Activated CD8-positive, alpha-beta T cell treated with anti-CD3 and anti-CD28 coated beads for 36 hours (primary cell): Measurements from ENCODE around the gene EGFR. TPM values are rescaled to one million over a fixed set of nuclear protein-coding genes. Genes with fewer than 3 reads are reported as not detected.

Source experiments
- ATAC-seq: fragments of 200-7000 bp; cut with Tn5 transposase; one replicate; pipeline ENCODE4 v1.10.0; 2021; ENCODE audit warnings: mild to moderate bottlenecking, moderate library complexity
- CTCF ChIA-PET: fragments of 350-600 bp; sonication (Branson Sonifier 250); formaldehyde crosslinking; loops from one replicate; lab custom pipeline; 2021; ENCODE audit warnings: antibody characterized with exemption; lab: Charles Lee
- POLR2A ChIA-PET: fragments of 350-600 bp; sonication (Branson Sonifier 250); formaldehyde crosslinking; loops from one replicate; lab custom pipeline; 2021; ENCODE audit warnings: antibody characterized with exemption; lab: Charles Lee
- DNase-seq: peaks from one replicate; pipeline ENCODE4 v3.0.0-alpha.2; 2020
- H3K27ac Mint-ChIP-seq: one replicate; pipeline ENCODE4 v1.8.0; 2021; ENCODE audit warnings: mild to moderate bottlenecking, mixed read lengths
- H3K27me3 Mint-ChIP-seq: one replicate; pipeline ENCODE4 v1.8.0; 2021; ENCODE audit warnings: mixed read lengths
- H3K36me3 Mint-ChIP-seq: one replicate; pipeline ENCODE4 v1.8.0; 2021; ENCODE audit warnings: low read depth, mixed read lengths
- H3K4me1 Mint-ChIP-seq: one replicate; pipeline ENCODE4 v1.8.0; 2021; ENCODE audit warnings: low read depth, mixed read lengths
- H3K4me3 Mint-ChIP-seq: one replicate; pipeline ENCODE4 v1.8.0; 2021; ENCODE audit warnings: mild to moderate bottlenecking, moderate library complexity, mixed read lengths
- H3K9me3 Mint-ChIP-seq: one replicate; pipeline ENCODE4 v1.8.0; 2021; ENCODE audit warnings: mixed read lengths
- intact Hi-C: fragments of 100-400 bp; cut with micrococcal nuclease; formaldehyde crosslinking; loops from one replicate; pipeline ENCODE4 v1.10.0; 2022
- total RNA-seq, 2 experiments: library from RNA; stranded (reverse); gene quantifications; one replicate each; pipeline ENCODE4 v1.2.3, GENCODE V29; 2021
- TF ChIP-seq, protein P1 (sequence below): fragments of 200-600 bp; IDR thresholded peaks from one replicate; pipeline ENCODE4 v1.8.0; 2022; ENCODE audit warnings: antibody characterized with exemption, mild to moderate bottlenecking

The EGFR gene
- total RNA-seq, 2 experiments from 2014 or later, result not detected

DNA sequence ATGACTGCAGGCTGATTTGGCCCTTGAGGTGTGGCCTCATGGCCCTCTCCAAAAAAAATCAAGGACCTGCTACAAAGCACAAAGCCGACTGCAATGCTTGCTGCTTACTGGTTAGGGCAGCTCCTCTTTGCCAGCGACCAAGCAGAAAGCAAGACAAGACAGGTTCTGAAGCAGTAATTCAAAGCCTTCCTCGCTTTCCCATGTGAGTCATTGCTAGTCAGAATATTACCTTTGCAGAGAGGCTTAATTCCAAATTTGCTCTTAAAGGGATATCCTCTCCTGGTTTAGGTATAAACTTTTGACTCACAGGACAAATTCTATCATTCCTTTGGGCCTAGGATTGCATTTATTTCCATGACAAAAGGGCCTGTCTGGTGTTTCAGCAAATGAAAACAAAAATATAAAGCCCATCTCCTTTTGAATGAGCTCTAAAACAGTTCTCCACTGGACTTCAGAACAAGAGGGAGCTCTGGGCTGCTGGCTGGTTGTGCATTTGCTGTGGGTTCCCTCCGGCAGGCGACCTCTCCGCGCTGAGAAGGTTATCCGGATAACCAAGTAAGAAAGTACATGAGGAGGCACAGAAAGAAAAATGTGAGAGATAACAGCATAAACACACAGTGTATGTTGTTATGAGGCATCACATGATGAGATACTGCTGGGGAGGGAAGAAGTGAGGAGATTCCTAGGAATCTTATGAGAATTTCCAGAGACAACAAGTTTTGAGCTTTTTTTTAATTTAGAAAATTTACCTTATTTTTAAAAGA is 90.8 kb downstream of the EGFR start:
- TF ChIP-seq, protein P1, sequence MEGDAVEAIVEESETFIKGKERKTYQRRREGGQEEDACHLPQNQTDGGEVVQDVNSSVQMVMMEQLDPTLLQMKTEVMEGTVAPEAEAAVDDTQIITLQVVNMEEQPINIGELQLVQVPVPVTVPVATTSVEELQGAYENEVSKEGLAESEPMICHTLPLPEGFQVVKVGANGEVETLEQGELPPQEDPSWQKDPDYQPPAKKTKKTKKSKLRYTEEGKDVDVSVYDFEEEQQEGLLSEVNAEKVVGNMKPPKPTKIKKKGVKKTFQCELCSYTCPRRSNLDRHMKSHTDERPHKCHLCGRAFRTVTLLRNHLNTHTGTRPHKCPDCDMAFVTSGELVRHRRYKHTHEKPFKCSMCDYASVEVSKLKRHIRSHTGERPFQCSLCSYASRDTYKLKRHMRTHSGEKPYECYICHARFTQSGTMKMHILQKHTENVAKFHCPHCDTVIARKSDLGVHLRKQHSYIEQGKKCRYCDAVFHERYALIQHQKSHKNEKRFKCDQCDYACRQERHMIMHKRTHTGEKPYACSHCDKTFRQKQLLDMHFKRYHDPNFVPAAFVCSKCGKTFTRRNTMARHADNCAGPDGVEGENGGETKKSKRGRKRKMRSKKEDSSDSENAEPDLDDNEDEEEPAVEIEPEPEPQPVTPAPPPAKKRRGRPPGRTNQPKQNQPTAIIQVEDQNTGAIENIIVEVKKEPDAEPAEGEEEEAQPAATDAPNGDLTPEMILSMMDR, result no peak
- Mint-ChIP-seq H3K36me3 (no peaks in the 10 kb centered on the region), H3K4me1 (peaks cover 3% of the 10 kb centered on the region), H3K4me3 (no peak overlapping the region), H3K27ac (no peak overlapping the region), H3K9me3 (no peaks in the 10 kb centered on the region), H3K27me3 (peaks cover 24% of the 10 kb centered on the region)
- ChIA-PET POLR2A (no interaction called here), CTCF (no interaction called here)
- no peak for ATAC-seq
- no peak for DNase-seq
- intact Hi-C loops, result no loop called here

- intact Hi-C loops, result no loop called here
- CTCF ChIA-PET, result no interaction called here
- TF ChIP-seq, protein P1, result no peak
- H3K4me3 Mint-ChIP-seq, result no peak overlapping the region
- POLR2A ChIA-PET, result no interaction called here
- ATAC-seq (no peak), DNase-seq (no peak)
- no peaks in the 10 kb centered on the region for H3K9me3 Mint-ChIP-seq
- no peak overlapping the region for H3K27ac Mint-ChIP-seq
- H3K36me3 Mint-ChIP-seq, result no peaks in the 10 kb centered on the region
- no peaks in the 10 kb centered on the region for H3K4me1 Mint-ChIP-seq
- peaks cover 24% of the 10 kb centered on the region for H3K27me3 Mint-ChIP-seq
These were observed 91.6 kb downstream of the EGFR start for GRCh38 chr7:55110282-55110992.

DNA sequence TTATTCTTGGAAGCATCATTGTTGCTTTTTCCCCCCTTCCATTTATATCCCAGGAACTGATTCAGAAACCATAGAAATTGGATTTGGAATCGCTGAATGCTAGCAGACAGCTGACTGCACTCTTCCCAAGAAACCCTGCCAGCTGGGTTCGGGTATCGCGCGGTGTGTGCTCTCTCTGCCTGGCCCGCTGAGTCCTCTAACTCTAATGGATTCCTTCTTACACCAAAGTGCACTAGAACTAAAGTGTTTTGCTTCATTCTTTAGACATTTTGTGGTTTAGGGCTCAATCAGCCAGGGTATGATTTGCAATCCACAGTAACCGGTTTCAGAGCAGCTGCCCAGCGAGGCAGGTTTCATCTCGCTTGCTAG is 92.2 kb downstream of the EGFR start:
- no peak for ATAC-seq

DNA sequence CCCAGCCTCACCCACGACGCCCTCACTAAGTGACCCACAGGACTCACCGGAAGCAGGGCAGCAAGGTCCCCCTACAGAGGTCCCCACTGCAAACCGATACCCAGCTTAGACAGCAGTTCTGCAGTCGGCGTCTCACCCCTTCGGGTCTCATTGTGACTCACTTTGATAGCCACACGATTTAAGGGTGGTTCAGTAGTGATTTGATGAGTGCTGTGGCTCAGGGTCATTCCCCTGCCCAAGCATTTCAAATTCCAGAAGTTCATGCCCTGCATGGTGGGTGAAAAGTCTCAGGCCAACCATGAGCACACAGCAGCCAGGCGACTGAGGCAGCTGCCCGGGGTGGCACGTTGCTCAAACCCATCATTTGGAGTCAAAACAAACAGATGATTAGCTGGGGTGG is 93.2 kb downstream of the EGFR start:
- H3K36me3 Mint-ChIP-seq, result no peaks in the 10 kb centered on the region
- intact Hi-C loops, result no loop called here
- POLR2A ChIA-PET, result no interaction called here

More for the DNA sequence above, 92.2 kb downstream of the EGFR start:
- Mint-ChIP-seq H3K4me3 (no peak overlapping the region), H3K36me3 (no peaks in the 10 kb centered on the region), H3K27me3 (peaks cover 24% of the 10 kb centered on the region), H3K4me1 (no peaks in the 10 kb centered on the region), H3K27ac (no peak overlapping the region), H3K9me3 (no peaks in the 10 kb centered on the region)
- CTCF ChIA-PET, result no interaction called here
- intact Hi-C loops, result no loop called here
- POLR2A ChIA-PET, result no interaction called here
- no peak for DNase-seq
- TF ChIP-seq, protein P1, result no peak

More for the DNA sequence above, 93.2 kb downstream of the EGFR start:
- Mint-ChIP-seq H3K27me3 (peaks cover 20% of the 10 kb centered on the region), H3K4me1 (no peaks in the 10 kb centered on the region), H3K9me3 (no peaks in the 10 kb centered on the region), H3K27ac (no peak overlapping the region), H3K4me3 (no peak overlapping the region)
- TF ChIP-seq, protein P1, result no peak
- no peak for DNase-seq
- CTCF ChIA-PET, result no interaction called here
- no peak for ATAC-seq
